Urinary bladder (tissue), 4 donors: ENCODE data around the gene OR13A1. TPM values are rescaled to one million over a fixed set of nuclear protein-coding genes. Genes with fewer than 3 reads are reported as not detected.
"Not testable (repeated sequence)": the region's sequence is repeated elsewhere in the genome, so short reads cannot be mapped to it uniquely, and the experiment has no call there.

Experiments used
- DNase-seq: peaks from one replicate; pipeline ENCODE4 v3.0.0-alpha.2; 2015; ENCODE audit errors: extremely low spot score
- H3K27ac ChIP-seq: one replicate; pipeline ENCODE4 v1.5.1; 2013; ENCODE audit warnings: low read depth, mild to moderate bottlenecking, moderate library complexity
- H3K36me3 ChIP-seq: one replicate; pipeline ENCODE4 v1.6.1; 2013; ENCODE audit warnings: mild to moderate bottlenecking, moderate library complexity; ENCODE audit not compliant: insufficient read depth
- H3K4me1 ChIP-seq: one replicate; pipeline ENCODE4 v1.6.1; 2013; ENCODE audit warnings: mild to moderate bottlenecking, moderate library complexity; ENCODE audit not compliant: insufficient read depth
- H3K4me3 ChIP-seq: one replicate; pipeline ENCODE4 v1.5.1; 2013; ENCODE audit warnings: low read depth, low read length
- WGBS: extraction: QIAGEN DNeasy Blood & Tissue Kit; methylation state at CpG from one replicate; pipeline ENCODE4 v1.1.7; 2013; 5-methylcytosine and 5-hydroxymethylcytosine counted together
- polyA plus RNA-seq: library from polyadenylated mRNA; stranded (reverse); fragments of 200-250 nt; gene quantifications from one replicate; pipeline ENCODE4 v1.2.3, GENCODE V29; 2013
- total RNA-seq: library from RNA; depleted of rRNA; stranded (reverse); fragments of >200 nt; gene quantifications from one replicate; pipeline ENCODE4 v1.2.3, GENCODE V29; 2014
- donor health status: healthy with polysubstance abuse.
- donor health status: healthy.

The OR13A1 gene
- total RNA-seq = 0.85 TPM
- 0.32 TPM for polyA plus RNA-seq

- H3K27ac ChIP-seq = no peak within 1 kb of the TSS
- 77% methylated on average over 2 of the region's 2 CpGs for WGBS
- H3K36me3 ChIP-seq = no peaks in the 10 kb centered on the region
- H3K4me1 ChIP-seq = no peaks in the 10 kb centered on the region
- no peak for DNase-seq
- H3K4me3 ChIP-seq = no peak within 1 kb of the TSS
Measured at GRCh38 chr10:45315508-45315907, at the start of gene OR13A1. Gene OR13A1 (minus strand): TSS chr10:45315608. CDS start chr10:45304422, 11,186 bp downstream.

- DNase-seq, H3K27ac ChIP-seq, H3K36me3 ChIP-seq, H3K4me3 ChIP-seq, H3K4me1 ChIP-seq: not testable (repeated sequence)
- WGBS = 59% methylated on average over 18 of the region's 18 CpGs
Measured at GRCh38 chr10:45361983-45362799, 46.8 kb upstream of the OR13A1 start.

- DNase-seq = not testable (repeated sequence)
Measured at GRCh38 chr10:45358961-45359360, 43.6 kb upstream of the OR13A1 start.

GRCh38 chr10:45355494-45355893 is 40.1 kb upstream of the OR13A1 start:
- Histone ChIP-seq H3K4me3 (no peak overlapping the region), H3K36me3 (no peaks in the 10 kb centered on the region), H3K27ac (no peak overlapping the region), H3K4me1 (no peaks in the 10 kb centered on the region)
- WGBS = 85% methylated on average over 4 of the region's 4 CpGs
- no peak for DNase-seq

More at GRCh38 chr10:45358961-45359360, 43.6 kb upstream of the OR13A1 start:
- 62% methylated on average over 7 of the region's 7 CpGs for WGBS
- H3K36me3 ChIP-seq, H3K4me1 ChIP-seq, H3K4me3 ChIP-seq, H3K27ac ChIP-seq: not testable (repeated sequence)

GRCh38 chr10:45354261-45354660 is 38.9 kb upstream of the OR13A1 start:
- Histone ChIP-seq H3K27ac (no peak overlapping the region), H3K4me3 (no peak overlapping the region), H3K36me3 (no peaks in the 10 kb centered on the region), H3K4me1 (no peaks in the 10 kb centered on the region)
- no peak for DNase-seq
- 76% methylated on average over 3 of the region's 3 CpGs for WGBS

- no peak overlapping the region for H3K4me3 ChIP-seq
- H3K4me1 ChIP-seq = no peaks in the 10 kb centered on the region
- DNase-seq = no peak
- H3K27ac ChIP-seq = no peak overlapping the region
- WGBS = 80% methylated on average over 1 of the region's 1 CpG
- no peaks in the 10 kb centered on the region for H3K36me3 ChIP-seq
Measured at GRCh38 chr10:45353186-45353585, 37.8 kb upstream of the OR13A1 start.

- H3K4me3 ChIP-seq, H3K4me1 ChIP-seq, H3K36me3 ChIP-seq, DNase-seq, H3K27ac ChIP-seq: not testable (repeated sequence)
- 93% methylated on average over 31 of the region's 31 CpGs for WGBS
Measured at GRCh38 chr10:45348196-45348765, 32.9 kb upstream of the OR13A1 start.

- H3K4me3 ChIP-seq, H3K4me1 ChIP-seq, H3K36me3 ChIP-seq, DNase-seq, H3K27ac ChIP-seq: not testable (repeated sequence)
- WGBS = 92% methylated on average over 20 of the region's 20 CpGs
Measured at GRCh38 chr10:45347464-45347863, 32.1 kb upstream of the OR13A1 start.

GRCh38 chr10:45346652-45347335 is 31.4 kb upstream of the OR13A1 start:
- not testable (repeated sequence) for DNase-seq, H3K27ac ChIP-seq, H3K36me3 ChIP-seq, H3K4me3 ChIP-seq, H3K4me1 ChIP-seq
- WGBS = 87% methylated on average over 24 of the region's 24 CpGs

- H3K27ac ChIP-seq, H3K4me3 ChIP-seq, H3K4me1 ChIP-seq, H3K36me3 ChIP-seq, DNase-seq: not testable (repeated sequence)
- 74% methylated on average over 4 of the region's 4 CpGs for WGBS
Measured at GRCh38 chr10:45340420-45340819, 25.0 kb upstream of the OR13A1 start.

GRCh38 chr10:45339894-45340293 is 24.5 kb upstream of the OR13A1 start:
- Histone ChIP-seq H3K36me3 (no peaks in the 10 kb centered on the region), H3K27ac (no peak overlapping the region), H3K4me3 (no peak overlapping the region), H3K4me1 (no peaks in the 10 kb centered on the region)
- no peak for DNase-seq
- WGBS = 87% methylated on average over 1 of the region's 1 CpG

GRCh38 chr10:45331824-45332223 is 16.4 kb upstream of the OR13A1 start:
- H3K4me1 ChIP-seq, H3K36me3 ChIP-seq, H3K4me3 ChIP-seq, H3K27ac ChIP-seq, DNase-seq: not testable (repeated sequence)
- WGBS = 93% methylated on average over 3 of the region's 3 CpGs

- DNase-seq, H3K36me3 ChIP-seq, H3K4me3 ChIP-seq, H3K27ac ChIP-seq, H3K4me1 ChIP-seq: not testable (repeated sequence)
- 81% methylated on average over 1 of the region's 1 CpG for WGBS
Measured at GRCh38 chr10:45326864-45327263, 11.5 kb upstream of the OR13A1 start.

- H3K4me1 ChIP-seq = no peaks in the 10 kb centered on the region
Measured at GRCh38 chr10:45325116-45325515, 9.7 kb upstream of the OR13A1 start.

More at GRCh38 chr10:45325116-45325515, 9.7 kb upstream of the OR13A1 start:
- no peaks in the 10 kb centered on the region for H3K36me3 ChIP-seq
- WGBS = 83% methylated on average over 1 of the region's 1 CpG
- no peak for DNase-seq
- H3K4me3 ChIP-seq = no peak overlapping the region
- H3K27ac ChIP-seq = no peak overlapping the region
